Measurements from ENCODE around the gene SF3B6. TPM values are rescaled to one million over a fixed set of nuclear protein-coding genes. Genes with fewer than 3 reads are reported as not detected.

The SF3B6 gene
- total and polyA plus RNA-seq, 9 of the 15 experiments (the other 6 are each of a cell fraction or from before 2014, with no cell fraction given), result 146 to 591 (median 295) TPM

- TF ChIP-seq XRCC5 (IDR thresholded peaks at IDR 0.05; ENCODE audit: low read depth, low read length), result peak; percentile 96
- TF ChIP-seq ZNF197 (CRISPR knock-in tag; IDR thresholded peaks at IDR 0.05; ENCODE audit: low read depth), result 0 out of 2 replicates have a peak, but pooled peaks have one; percentile 23
- TF ChIP-seq HBP1 (CRISPR knock-in tag; IDR thresholded peaks at IDR 0.05), result 0 out of 2 replicates have a peak, but pooled peaks have one; percentile 8
- no peak for TF ChIP-seq CEBPB (tag; IDR thresholded peaks at IDR 0.05)
- TF ChIP-seq KLF1 (tag; IDR thresholded peaks at IDR 0.05), result peak; percentile 82
- TF ChIP-seq ZBTB26 (CRISPR knock-in tag; IDR thresholded peaks at IDR 0.05), result no peak
- TF ChIP-seq CCAR2 (IDR thresholded peaks at IDR 0.05; ENCODE audit: low read depth, low read length), result peak; percentile 76; the same call in 1 of the 2 replicates
- TF ChIP-seq IRF1 (CRISPR knock-in tag; IDR thresholded peaks at IDR 0.05; ENCODE audit: borderline replicate concordance), result no peak
- TF ChIP-seq ZNF354B (CRISPR knock-in tag; IDR thresholded peaks at IDR 0.05), result no peak
- no peak for TF ChIP-seq ZNF512 (tag; IDR thresholded peaks at IDR 0.05)
- TF ChIP-seq POLR2G (IDR thresholded peaks at IDR 0.05; ENCODE audit: low read depth, low read length), result peak; percentile 90
- no peak for TF ChIP-seq RBM25 (IDR thresholded peaks at IDR 0.05; ENCODE audit: low read depth, low read length, severe bottlenecking)
- 0 out of 2 replicates have a peak, but pooled peaks have one; percentile 11 for TF ChIP-seq SMARCA5 (IDR thresholded peaks at IDR 0.05)
- peak; percentile 50; the same call in 1 of the 2 replicates for TF ChIP-seq OTX1 (CRISPR knock-in tag; IDR thresholded peaks at IDR 0.05)
- no peak for TF ChIP-seq TCF15 (CRISPR knock-in tag; IDR thresholded peaks at IDR 0.05)
- no peak for TF ChIP-seq PRMT5 (CRISPR knock-in tag; IDR thresholded peaks at IDR 0.05)
- TF ChIP-seq ZNF507 (tag; conservative IDR thresholded peaks at IDR 0.05), result no peak
- TF ChIP-seq ID3 (CRISPR knock-in tag; IDR thresholded peaks at IDR 0.05), result no peak
- 0 out of 2 replicates have a peak, but pooled peaks have one; percentile 52 for TF ChIP-seq ID3 (tag; IDR thresholded peaks at IDR 0.05)
These were observed at the start of gene SF3B6 (continued) for GRCh38 chr2:24075915-24076848.

Measured in K562 (cell line).